HG02588 (cell line): Measurements from ENCODE around the gene WSCD2.

Experiments
- ATAC-seq: cut with Tn5 transposase; IDR thresholded peaks from one replicate; pipeline ENCODE4 v1.9.1; 2021; ENCODE audit warnings: mild to moderate bottlenecking, moderate library complexity; ENCODE audit not compliant: unreplicated experiment

The WSCD2 gene

GRCh38 chr12:108156717-108157116 is 27.6 kb downstream of the WSCD2 start:
- ATAC-seq, result no peak

DNA sequence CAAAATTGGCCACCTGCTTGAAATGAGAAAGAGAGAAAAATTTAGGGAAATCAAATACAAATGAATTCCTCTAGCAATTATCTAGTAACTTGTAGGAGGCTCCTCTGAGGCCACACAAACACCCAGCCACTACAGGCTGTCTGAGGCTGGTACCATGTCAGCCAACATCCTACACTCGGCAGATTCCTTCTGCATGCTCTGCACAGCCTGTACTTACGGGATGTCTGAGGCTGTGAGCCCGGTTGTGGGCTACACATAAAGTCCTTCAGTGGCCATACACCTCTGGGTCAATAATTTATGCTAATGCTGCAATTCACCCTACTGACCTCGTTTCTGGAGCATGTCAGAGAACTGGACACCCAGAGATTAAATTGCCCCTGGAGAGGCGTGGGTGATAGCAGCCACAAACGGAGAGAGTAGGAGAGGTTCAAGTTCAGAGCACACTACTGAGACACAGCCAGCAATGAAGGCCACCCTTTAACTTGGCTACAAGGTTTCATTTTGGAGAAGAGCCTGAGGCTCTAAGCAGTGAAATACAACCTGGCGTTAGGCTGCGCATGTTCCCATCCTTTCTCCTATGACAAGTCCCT is 28.9 kb downstream of the WSCD2 start:
- no peak for ATAC-seq

DNA sequence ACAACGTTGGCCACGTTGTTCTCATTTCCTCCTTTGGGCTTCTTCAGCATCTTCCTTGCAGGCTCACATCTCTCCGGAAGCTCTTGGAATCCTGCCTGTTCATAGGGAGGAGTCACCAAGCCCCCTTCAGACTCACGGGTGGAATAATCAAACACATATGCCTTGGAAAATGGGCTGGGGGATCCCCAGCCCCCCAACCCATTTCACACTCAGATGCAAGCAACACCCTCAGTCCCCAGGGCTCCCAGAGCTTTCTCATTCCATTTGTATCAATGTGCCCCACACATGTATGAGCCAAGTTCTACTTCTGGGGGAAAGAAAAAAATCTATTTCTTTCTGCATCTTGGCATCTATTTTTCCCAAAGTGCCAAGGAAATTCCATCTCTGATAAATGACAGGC is 33.1 kb downstream of the WSCD2 start:
- ATAC-seq, result no peak

- no peak for ATAC-seq
Measured at GRCh38 chr12:108166505-108166904, 37.4 kb downstream of the WSCD2 start.

- ATAC-seq, result no peak
Measured at GRCh38 chr12:108167974-108168373, 38.9 kb downstream of the WSCD2 start.

DNA sequence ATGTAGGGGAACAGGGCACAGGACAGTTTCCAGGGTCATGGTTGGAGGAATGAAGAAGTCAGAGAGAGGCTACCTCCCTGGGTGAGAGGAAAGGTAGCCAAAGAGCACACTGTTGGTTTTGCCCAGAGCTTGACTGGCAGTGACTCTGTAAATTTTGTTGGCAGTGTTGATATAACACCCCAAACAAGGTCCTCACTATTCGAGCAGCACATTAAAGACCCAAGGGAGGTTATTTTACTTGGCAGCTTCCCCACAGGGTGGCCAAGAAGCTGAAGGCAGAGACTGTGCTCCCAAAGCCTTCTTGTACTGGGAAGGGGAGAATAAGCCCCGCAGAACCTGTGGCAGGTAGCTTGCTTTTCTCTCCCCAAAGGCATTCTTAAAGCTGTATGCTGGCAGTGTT is 40.6 kb downstream of the WSCD2 start:
- no peak for ATAC-seq

DNA sequence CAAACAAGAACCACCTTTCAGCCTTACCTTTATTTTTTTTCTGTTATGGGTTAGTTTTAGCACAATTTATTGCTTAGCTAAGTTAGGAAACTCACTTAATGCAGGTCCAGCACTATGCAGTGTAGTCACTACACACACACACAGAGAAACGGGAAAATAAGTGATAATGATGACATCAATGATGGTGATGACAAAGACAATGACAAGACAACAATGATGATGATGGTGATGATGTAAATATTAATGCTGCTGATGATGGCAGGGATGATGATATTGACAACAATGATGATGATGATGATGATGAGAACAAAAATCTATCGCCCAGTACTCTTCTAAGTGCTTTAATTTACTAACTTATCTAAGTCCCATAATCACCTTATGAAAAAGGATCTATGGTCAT is 41.1 kb downstream of the WSCD2 start:
- no peak for ATAC-seq

DNA sequence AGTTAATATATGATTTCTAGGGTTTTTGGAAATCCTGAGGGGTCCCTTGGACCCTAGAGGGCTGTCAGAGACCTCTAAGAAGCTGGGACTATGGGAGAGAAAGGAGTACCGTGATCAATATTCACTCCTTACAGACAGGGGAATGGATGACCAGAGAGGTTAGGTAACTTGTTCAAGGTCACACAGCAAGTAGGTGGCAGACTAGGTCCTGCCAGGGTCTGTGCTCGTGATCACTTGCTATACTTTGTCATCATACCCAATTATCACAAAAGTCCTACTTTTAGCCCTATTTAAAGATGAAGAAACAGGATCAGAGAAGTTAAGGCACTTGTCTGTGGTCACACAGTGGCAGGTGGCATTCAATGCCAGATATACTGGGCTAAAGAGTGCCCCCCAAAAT is 42.9 kb downstream of the WSCD2 start:
- ATAC-seq, result no peak

DNA sequence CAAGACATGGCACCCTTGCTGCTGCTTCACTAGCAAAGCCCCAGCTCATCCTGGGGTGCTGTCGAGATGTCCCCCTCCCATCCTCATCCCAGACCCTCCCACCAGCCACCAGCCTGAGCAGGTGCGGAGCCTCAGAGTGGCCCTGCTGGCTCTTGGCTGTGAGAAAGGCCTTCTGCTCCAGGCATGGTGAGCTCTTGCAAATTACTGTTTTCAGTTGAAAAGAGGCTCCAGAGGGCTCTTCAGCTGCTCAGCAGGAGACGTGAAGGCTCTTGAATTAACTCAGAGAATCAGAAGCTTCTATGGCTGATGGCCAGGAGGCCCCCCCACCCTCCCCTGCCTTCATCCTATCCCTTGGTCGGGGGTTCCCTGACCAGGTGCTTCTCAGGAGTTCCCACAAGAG is 44.1 kb downstream of the WSCD2 start:
- no peak for ATAC-seq

- no peak for ATAC-seq
Measured at GRCh38 chr12:108173892-108174291, 44.8 kb downstream of the WSCD2 start.

GRCh38 chr12:108174641-108175040 is 45.6 kb downstream of the WSCD2 start:
- ATAC-seq, result no peak

DNA sequence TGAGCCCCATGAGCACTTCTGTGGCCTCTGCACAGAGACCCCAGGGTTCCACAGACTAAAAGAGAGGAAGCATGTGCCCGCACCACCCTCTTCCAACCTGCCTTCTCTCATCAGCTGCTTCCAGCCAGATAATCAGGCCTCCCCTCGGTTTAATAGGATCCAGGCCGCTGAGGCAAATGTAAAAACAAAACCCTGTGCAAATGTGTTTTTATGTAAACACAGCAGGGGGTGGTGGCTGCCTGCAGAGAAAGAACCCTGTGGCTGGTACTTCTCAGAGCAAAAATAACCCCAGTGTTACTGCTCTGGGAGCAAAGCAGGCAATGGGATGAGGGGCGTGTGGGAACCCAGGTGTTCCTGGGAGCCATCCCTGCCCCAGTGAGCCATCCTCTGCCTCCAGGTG is 46.2 kb downstream of the WSCD2 start:
- ATAC-seq, result no peak

- no peak for ATAC-seq
Measured at GRCh38 chr12:108176292-108176691, 47.2 kb downstream of the WSCD2 start.

DNA sequence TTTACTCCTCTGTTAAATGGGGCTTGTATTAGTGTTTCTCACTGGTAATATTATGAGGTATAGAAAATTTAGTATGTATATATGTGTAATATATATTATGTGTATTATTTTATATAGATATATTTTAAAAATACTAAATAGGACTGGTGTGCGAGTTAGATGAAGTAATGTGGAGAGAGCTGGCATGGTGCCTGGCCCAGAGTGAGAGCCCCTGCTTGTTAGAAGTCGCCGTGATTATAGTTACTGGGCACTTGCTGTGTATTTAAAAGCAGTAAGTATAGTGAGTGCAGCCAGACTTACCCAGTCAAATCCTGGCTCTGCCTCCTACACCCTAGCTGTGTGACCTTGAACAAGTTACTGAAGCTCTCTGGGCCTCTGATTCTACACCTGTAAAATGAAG is 48.0 kb downstream of the WSCD2 start:
- ATAC-seq, result no peak

GRCh38 chr12:108179305-108179704 is 50.2 kb downstream of the WSCD2 start:
- no peak for ATAC-seq

- no peak for ATAC-seq
Measured at GRCh38 chr12:108180255-108181094, 51.4 kb downstream of the WSCD2 start.

DNA sequence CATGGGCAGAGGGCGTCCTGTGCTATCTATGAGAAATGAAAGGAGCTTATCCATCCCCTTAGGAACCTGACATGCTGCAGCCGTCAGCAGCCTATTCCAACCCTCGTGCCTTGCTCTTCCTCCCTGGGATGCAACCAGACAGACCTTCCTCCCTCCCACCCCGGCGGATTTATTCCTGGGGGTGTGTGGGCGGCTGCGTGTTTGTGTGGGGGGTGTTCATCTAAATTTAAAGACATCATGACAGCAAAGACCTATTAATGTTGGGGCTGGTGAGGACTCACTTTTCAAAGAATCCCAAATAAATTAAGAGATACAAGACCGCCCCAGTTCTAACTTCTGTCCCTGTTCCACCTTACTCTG is 52.0 kb downstream of the WSCD2 start:
- ATAC-seq, result no peak

DNA sequence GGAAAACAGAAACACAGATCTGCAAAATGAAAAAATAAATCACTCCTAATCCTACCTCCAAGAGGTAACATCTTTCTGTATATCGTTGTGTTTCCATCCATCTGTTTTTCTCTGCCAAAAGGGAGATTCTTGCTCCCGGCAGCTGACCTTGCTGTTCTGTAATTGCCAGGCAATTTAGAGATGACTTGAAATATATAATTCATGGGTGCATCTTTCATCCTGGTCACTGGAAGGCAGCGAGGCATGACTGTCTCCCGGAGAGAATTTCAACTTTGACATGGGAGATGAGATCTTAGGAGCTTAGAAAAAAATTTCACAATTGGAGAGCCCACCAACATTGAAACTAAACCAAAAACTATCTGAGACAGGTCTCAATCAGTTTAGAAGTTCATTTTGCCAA is 53.0 kb downstream of the WSCD2 start:
- ATAC-seq, result no peak

- ATAC-seq, result no peak
Measured at GRCh38 chr12:108185002-108185401, 55.9 kb downstream of the WSCD2 start.

GRCh38 chr12:108187831-108188230 is 58.7 kb downstream of the WSCD2 start:
- no peak for ATAC-seq

DNA sequence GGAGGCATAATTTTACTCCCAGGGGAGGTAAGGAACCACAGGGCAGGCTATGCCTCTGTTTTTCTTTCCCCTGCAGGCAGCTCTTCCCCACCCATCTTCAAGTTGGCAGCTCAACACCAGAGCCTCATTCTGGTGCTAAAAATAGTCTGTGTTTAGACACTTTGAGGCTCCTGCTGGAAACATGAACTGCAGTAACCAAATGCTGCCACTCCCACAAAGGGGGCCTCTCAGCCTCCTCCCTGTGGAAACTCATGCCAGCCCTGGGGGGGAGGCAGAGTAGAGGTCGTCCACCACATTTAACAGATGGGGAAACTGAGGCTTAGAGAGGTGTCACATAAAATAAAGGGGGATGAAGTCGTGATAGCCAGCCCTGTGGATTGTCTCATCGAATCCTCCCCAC is 61.4 kb downstream of the WSCD2 start:
- no peak for ATAC-seq

- ATAC-seq, result no peak
Measured at GRCh38 chr12:108191086-108191485, 62.0 kb downstream of the WSCD2 start.

DNA sequence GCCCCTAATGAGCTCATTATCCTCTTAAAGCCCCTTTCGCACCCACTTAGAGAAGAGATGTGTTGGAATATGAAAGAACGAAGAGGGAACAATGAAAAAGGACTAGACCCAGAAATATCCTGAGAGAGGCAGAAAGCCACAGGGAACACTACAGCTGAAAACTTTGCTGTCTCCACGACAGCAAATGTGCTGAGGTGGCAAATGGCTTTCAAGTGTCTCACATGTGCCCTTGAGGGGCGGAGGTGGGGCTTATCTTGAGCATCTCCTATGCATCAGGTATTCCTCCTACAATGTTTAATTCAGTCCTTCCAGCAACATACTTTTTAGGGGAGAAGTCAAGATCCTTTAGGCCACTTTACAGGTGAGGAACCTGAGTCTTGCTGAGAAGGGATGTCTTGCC is 62.9 kb downstream of the WSCD2 start:
- ATAC-seq, result no peak
